ENCODE measurements around the gene CLCN6.
"Not testable (repeated sequence)": the region's sequence is repeated elsewhere in the genome, so short reads cannot be mapped to it uniquely, and the experiment has no call there.

CLCN6 gene

GRCh38 chr1:11800756-11801433, 5.1 kb upstream of the CLCN6 start:
- H3K79me2 ChIP-seq (ENCODE audit: low read length): peaks cover 6% of the 10 kb centered on the region
- no peak overlapping the region for H3K4me3 ChIP-seq (ENCODE audit: low read length)
- no peaks in the 10 kb centered on the region for H3K9me3 ChIP-seq (ENCODE audit: insufficient read depth, low read length)
- peaks cover 10% of the 10 kb centered on the region for H3K4me1 ChIP-seq (ENCODE audit: low read length)
- H3K9ac ChIP-seq (ENCODE audit: low read length): no peak overlapping the region
- no peaks in the 10 kb centered on the region for H3K36me3 ChIP-seq (replicated peaks; ENCODE audit: low read depth, low read length)
- no peak overlapping the region for H3K4me2 ChIP-seq (ENCODE audit: low read length)
- TF ChIP-seq EZH2phosphoT487 (IDR thresholded peaks at IDR 0.05; ENCODE audit: low read depth): no peak
- TF ChIP-seq CTCF (IDR thresholded peaks at IDR 0.05; ENCODE audit: low read depth, low read length): no peak
- no peaks in the 10 kb centered on the region for H3K27me3 ChIP-seq (ENCODE audit: low read depth, low read length)
- H2AFZ ChIP-seq (ENCODE audit: low read depth, low read length): no peak overlapping the region
- H4K20me1 ChIP-seq (ENCODE audit: insufficient read depth, low read length): no peaks in the 10 kb centered on the region
- no peak overlapping the region for H3K27ac ChIP-seq (ENCODE audit: low read length)

- Histone ChIP-seq H3K36me3 (replicated peaks; ENCODE audit: low read depth, low read length) (peaks cover 7% of the 10 kb centered on the region), H3K4me3 (ENCODE audit: low read length) (no peak overlapping the region), H3K27ac (ENCODE audit: low read length) (no peak overlapping the region), H3K9ac (ENCODE audit: low read length) (no peak overlapping the region), H3K9me3 (ENCODE audit: insufficient read depth, low read length) (no peaks in the 10 kb centered on the region), H2AFZ (ENCODE audit: low read depth, low read length) (no peak overlapping the region), H3K79me2 (ENCODE audit: low read length) (peaks cover 19% of the 10 kb centered on the region), H4K20me1 (ENCODE audit: insufficient read depth, low read length) (no peaks in the 10 kb centered on the region), H3K27me3 (ENCODE audit: low read depth, low read length) (no peaks in the 10 kb centered on the region), H3K4me2 (ENCODE audit: low read length) (no peak overlapping the region), H3K4me1 (ENCODE audit: low read length) (peaks cover 17% of the 10 kb centered on the region)
- no peak for TF ChIP-seq CTCF (IDR thresholded peaks at IDR 0.05; ENCODE audit: low read depth, low read length)
- no peak for TF ChIP-seq EZH2phosphoT487 (IDR thresholded peaks at IDR 0.05; ENCODE audit: low read depth)
Observed at GRCh38 chr1:11802616-11802972, 3.4 kb upstream of the CLCN6 start.

GRCh38 chr1:11802973-11803885, 2.8 kb upstream of the CLCN6 start:
- Histone ChIP-seq H3K9me3 (ENCODE audit: insufficient read depth, low read length) (no peaks in the 10 kb centered on the region), H3K4me2 (ENCODE audit: low read length) (peak overlapping the region; percentile 40), H3K27ac (ENCODE audit: low read length) (no peak overlapping the region), H4K20me1 (ENCODE audit: insufficient read depth, low read length) (no peaks in the 10 kb centered on the region), H3K27me3 (ENCODE audit: low read depth, low read length) (no peaks in the 10 kb centered on the region), H2AFZ (ENCODE audit: low read depth, low read length) (no peak overlapping the region), H3K36me3 (replicated peaks; ENCODE audit: low read depth, low read length) (peaks cover 10% of the 10 kb centered on the region), H3K4me3 (ENCODE audit: low read length) (no peak overlapping the region), H3K79me2 (ENCODE audit: low read length) (peaks cover 21% of the 10 kb centered on the region), H3K9ac (ENCODE audit: low read length) (no peak overlapping the region), H3K4me1 (ENCODE audit: low read length) (peaks cover 21% of the 10 kb centered on the region)
- TF ChIP-seq CTCF (IDR thresholded peaks at IDR 0.05; ENCODE audit: low read depth, low read length) (no peak), EZH2phosphoT487 (IDR thresholded peaks at IDR 0.05; ENCODE audit: low read depth) (no peak)

DNA sequence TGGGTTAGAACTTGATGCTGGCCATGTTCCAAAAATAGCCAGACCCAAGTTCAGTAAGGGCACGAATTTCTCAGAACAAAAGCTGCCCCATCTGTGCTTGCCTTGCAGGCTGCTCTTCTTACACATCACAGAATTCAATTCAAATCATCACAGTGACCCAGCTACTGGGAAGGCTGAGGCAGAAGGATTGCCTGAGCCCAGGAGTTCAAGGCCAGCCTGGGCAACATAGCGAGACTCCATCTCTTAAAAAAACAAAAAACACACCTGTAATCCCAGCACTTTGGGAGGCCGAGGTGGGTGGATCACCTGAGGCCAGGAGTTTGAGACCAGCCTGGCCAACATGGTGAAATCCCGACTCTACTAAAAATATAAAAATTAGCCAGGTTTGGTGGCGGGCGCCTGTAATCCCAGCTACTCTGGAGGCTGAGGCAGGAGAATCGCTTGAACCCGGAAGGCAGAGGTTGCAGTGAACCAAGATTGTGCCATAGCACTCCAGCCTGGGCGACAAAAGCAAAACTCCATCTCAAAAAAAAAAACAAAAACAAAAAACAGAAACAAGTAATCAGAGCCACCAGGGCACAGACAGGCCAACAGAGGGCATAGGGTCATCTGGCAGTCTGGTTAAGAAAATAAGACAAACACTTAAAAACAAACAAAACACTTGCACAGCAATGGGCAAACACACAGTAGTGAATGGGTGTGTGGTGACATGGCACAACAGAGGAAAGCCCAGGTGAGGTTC, 1.9 kb upstream of the CLCN6 start:
- H3K4me3 ChIP-seq (ENCODE audit: low read length): peak overlapping the region; percentile 98
- H3K9ac ChIP-seq (ENCODE audit: low read length): peak overlapping the region; percentile 90; the same call in 1 of the 2 replicates

More for the DNA sequence above, 1.9 kb upstream of the CLCN6 start:
- not testable (repeated sequence) for H3K27ac ChIP-seq (ENCODE audit: low read length); H3K27me3 ChIP-seq (ENCODE audit: low read depth, low read length); H3K9me3 ChIP-seq (ENCODE audit: insufficient read depth, low read length); H4K20me1 ChIP-seq (ENCODE audit: insufficient read depth, low read length); H2AFZ ChIP-seq (ENCODE audit: low read depth, low read length); H3K36me3 ChIP-seq (replicated peaks; ENCODE audit: low read depth, low read length)
- Histone ChIP-seq H3K79me2 (ENCODE audit: low read length) (peaks cover 21% of the 10 kb centered on the region), H3K4me1 (ENCODE audit: low read length) (peaks cover 21% of the 10 kb centered on the region), H3K4me2 (ENCODE audit: low read length) (peak overlapping the region; percentile 99)
